HG02840 (cell line): Measurements from ENCODE around the gene VWF.

ENCODE experiments used
- ATAC-seq: cut with Tn5 transposase; IDR thresholded peaks from one replicate; pipeline ENCODE4 v1.9.1; 2021; ENCODE audit warnings: mild to moderate bottlenecking, moderate library complexity, moderate number of reproducible peaks; ENCODE audit not compliant: unreplicated experiment, low FRiP score

The VWF gene

GRCh38 chr12:6080149-6081045 lies 44.1 kb downstream of the VWF start:
- no peak for ATAC-seq

GRCh38 chr12:6078398-6079096 lies 45.9 kb downstream of the VWF start:
- ATAC-seq = no peak

- no peak for ATAC-seq
Observed at GRCh38 chr12:6077692-6078083, 46.8 kb downstream of the VWF start.

GRCh38 chr12:6076776-6077691 lies 47.4 kb downstream of the VWF start:
- ATAC-seq = no peak

- no peak for ATAC-seq
Observed at GRCh38 chr12:6076346-6076745, 48.1 kb downstream of the VWF start.

GRCh38 chr12:6074979-6075585 lies 49.4 kb downstream of the VWF start:
- no peak for ATAC-seq

- no peak for ATAC-seq
Observed at GRCh38 chr12:6074427-6074826, 50.0 kb downstream of the VWF start.

- ATAC-seq = no peak
Observed at GRCh38 chr12:6073426-6073825, 51.0 kb downstream of the VWF start.

- no peak for ATAC-seq
Observed at GRCh38 chr12:6072302-6072752, 52.1 kb downstream of the VWF start.

- ATAC-seq = no peak
Observed at GRCh38 chr12:6071589-6071988, 52.9 kb downstream of the VWF start.

- no peak for ATAC-seq
Observed at GRCh38 chr12:6070472-6071257, 53.8 kb downstream of the VWF start.

- no peak for ATAC-seq
Observed at GRCh38 chr12:6069437-6070093, 54.9 kb downstream of the VWF start.

GRCh38 chr12:6068227-6068626 lies 56.2 kb downstream of the VWF start:
- ATAC-seq = no peak

GRCh38 chr12:6067152-6067916 lies 57.1 kb downstream of the VWF start:
- no peak for ATAC-seq

GRCh38 chr12:6066651-6067050 lies 57.8 kb downstream of the VWF start:
- ATAC-seq = no peak

GRCh38 chr12:6065863-6066199 lies 58.6 kb downstream of the VWF start:
- ATAC-seq = no peak

GRCh38 chr12:6065131-6065862 lies 59.2 kb downstream of the VWF start:
- ATAC-seq = no peak
